B cell (primary cell): ENCODE results near the gene TCHHL1. TPM values are rescaled to one million over a fixed set of nuclear protein-coding genes. Genes with fewer than 3 reads are reported as not detected.

Experiments
- ATAC-seq: fragments of 200-7000 bp; cut with Tn5 transposase; one replicate; pipeline ENCODE4 v1.10.0; 2021; ENCODE audit warnings: low read depth, mild to moderate bottlenecking, moderate number of reproducible peaks, moderate library complexity
- CTCF ChIA-PET: fragments of 350-600 bp; sonication (Branson Sonifier 250); formaldehyde crosslinking; loops from one replicate; lab custom pipeline; 2021; ENCODE audit warnings: antibody characterized with exemption, inconsistent platforms; lab: Charles Lee
- POLR2A ChIA-PET: fragments of 350-600 bp; sonication (Branson Sonifier 250); formaldehyde crosslinking; loops from one replicate; lab custom pipeline; 2021; ENCODE audit warnings: antibody characterized with exemption; lab: Charles Lee
- DNase-seq: peaks from one replicate; pipeline ENCODE4 v3.0.0; 2013
- H2AFZ ChIP-seq: 2 replicates; pipeline ENCODE4 v1.6.1; 2012; ENCODE audit warnings: mild to moderate bottlenecking, low read depth, low read length; ENCODE audit not compliant: insufficient read depth, poor library complexity, severe bottlenecking
- H3K27ac ChIP-seq, 2 donors: 1 replicate in 1 of 2; 2 replicates in 1 of 2; pipeline ENCODE4 v1.5.1; 2012 to 2013; ENCODE audit warnings: low read length in 2 of 2, mild to moderate bottlenecking in 2 of 2, moderate library complexity in 1 of 2
- H3K27me3 ChIP-seq, 4 experiments: fragments of 200-600 bp in 1 of 4; sonication (generic) in 1 of 4; replicated peaks in 1 of 4; 1 replicate in 2 of 4; 2 replicates in 2 of 4; pipeline versions ENCODE4 v1.6.1 to v1.7.0; 2013 to 2016; ENCODE audit warnings: low read length in 3 of 4, mild to moderate bottlenecking in 2 of 4, mixed read lengths in 1 of 4, moderate library complexity in 1 of 4; ENCODE audit not compliant: insufficient read depth in 4 of 4, control insufficient read depth in 3 of 4; ENCODE audit errors: control extremely low read depth in 1 of 4
- H3K36me3 ChIP-seq, 2 experiments: replicated peaks in 1 of 2; 1 replicate in 1 of 2; 2 replicates in 1 of 2; pipeline versions ENCODE4 v1.6.1 to v1.7.1; 2013; ENCODE audit warnings: low read length in 1 of 2; ENCODE audit not compliant: insufficient read depth in 2 of 2, control insufficient read depth in 1 of 2; ENCODE audit errors: control extremely low read depth in 1 of 2, extremely low read depth in 1 of 2
- H3K4me1 ChIP-seq, 2 donors: fragments of 200-600 bp in 1 of 2; sonication (generic) in 1 of 2; 1 replicate in 1 of 2; 2 replicates in 1 of 2; pipeline versions ENCODE4 v1.5.1 to v1.6.1; 2013 to 2017; ENCODE audit warnings: low read length in 2 of 2; ENCODE audit not compliant: control insufficient read depth in 2 of 2, insufficient read depth in 2 of 2
- H3K4me2 ChIP-seq: replicated peaks from 2 replicates; pipeline ENCODE3; 2012; ENCODE audit warnings: mild to moderate bottlenecking, low read depth, low read length; ENCODE audit not compliant: poor library complexity, severe bottlenecking
- H3K4me3 ChIP-seq, 5 experiments: fragments of 200-600 bp in 1 of 5; sonication (generic) in 1 of 5; 1 replicate in 3 of 5; 2 replicates in 2 of 5; pipeline versions ENCODE4 v1.5.1 to v1.7.0; 2011 to 2016; ENCODE audit warnings: low read length in 4 of 5, mild to moderate bottlenecking in 4 of 5, low read depth in 2 of 5, control low read depth in 1 of 5, moderate library complexity in 1 of 5; ENCODE audit not compliant: insufficient read depth in 1 of 5; ENCODE audit errors: control extremely low read depth in 1 of 5, extremely low read depth in 1 of 5
- H3K79me2 ChIP-seq: fragments of 200-600 bp; sonication (generic); one replicate; pipeline ENCODE4 v1.6.0; 2016; ENCODE audit warnings: low read length; ENCODE audit not compliant: control insufficient read depth, insufficient read depth
- H3K9ac ChIP-seq: fragments of 200-600 bp; sonication (generic); 2 replicates; pipeline ENCODE4 v1.6.1; 2017; ENCODE audit warnings: mild to moderate bottlenecking, low read length, moderate library complexity
- H3K9me3 ChIP-seq, 3 donors: one replicate each; pipeline versions ENCODE4 v1.6.1 to v1.7.1; 2013; ENCODE audit warnings: low read length in 2 of 3; ENCODE audit not compliant: control insufficient read depth in 2 of 3, insufficient read depth in 1 of 3; ENCODE audit errors: control extremely low read depth in 1 of 3
- H4K20me1 ChIP-seq: 2 replicates; pipeline ENCODE4 v1.6.0; 2012; ENCODE audit warnings: mild to moderate bottlenecking, low read length; ENCODE audit not compliant: insufficient read depth, control insufficient read depth, poor library complexity, severe bottlenecking
- H3K27ac Mint-ChIP-seq: one replicate; pipeline ENCODE4 v1.8.0; 2021; ENCODE audit warnings: mixed read lengths
- H3K27me3 Mint-ChIP-seq: one replicate; pipeline ENCODE4 v1.8.0; 2021; ENCODE audit warnings: mixed read lengths
- H3K4me1 Mint-ChIP-seq: one replicate; pipeline ENCODE4 v1.8.0; 2021; ENCODE audit warnings: mixed read lengths
- H3K4me3 Mint-ChIP-seq: one replicate; pipeline ENCODE4 v1.8.0; 2021; ENCODE audit warnings: mixed read lengths
- H3K9me3 Mint-ChIP-seq: one replicate; pipeline ENCODE4 v1.8.0; 2022; ENCODE audit warnings: mixed read lengths; ENCODE audit not compliant: insufficient read depth
- CTCF ChIP-seq: fragments of 200-600 bp; IDR thresholded peaks from one replicate; pipeline ENCODE4 v1.8.0; 2022; ENCODE audit warnings: antibody characterized with exemption, mild to moderate bottlenecking
- EZH2 ChIP-seq: IDR thresholded peaks from 2 replicates; pipeline ENCODE4 v1.6.1; 2012; ENCODE audit warnings: borderline replicate concordance, low read depth, mild to moderate bottlenecking, moderate library complexity, low read length; ENCODE audit not compliant: insufficient read depth, poor library complexity, severe bottlenecking
- WGBS: methylation state at CpG from one replicate; pipeline ENCODE4 v1.1.5; 2013; ENCODE audit warnings: missing lambda C conversion rate; ENCODE audit not compliant: insufficient coverage; 5-methylcytosine and 5-hydroxymethylcytosine counted together
- intact Hi-C: fragments of 100-400 bp; cut with micrococcal nuclease; formaldehyde crosslinking; loops from one replicate; pipeline ENCODE4 v1.10.0; 2022
- polyA plus RNA-seq: library from polyadenylated mRNA; depleted of rRNA; stranded (reverse); fragments of >200 nt; gene quantifications from 2 replicates; pipeline ENCODE4 v1.2.3, GENCODE V29; 2012
- total RNA-seq, 2 donors: library from RNA; stranded (reverse); fragments of 120-200 nt in 1 of 2; gene quantifications; 1 replicate in 1 of 2; 2 replicates in 1 of 2; pipeline versions ENCODE4 v1.2.3 to v1.2.4, GENCODE V29; 2013 to 2022

TCHHL1 gene
- total and polyA plus RNA-seq, 2 donors (not counting 1 experiment from before 2014, with no cell fraction given) = not detected

- Histone ChIP-seq H3K4me1 (peaks cover 17 to 19% of the 10 kb centered on the region in 2 donors), H2AFZ (no peak overlapping the region), H3K27ac (no peak overlapping the region), H4K20me1 (no peaks in the 10 kb centered on the region), H3K79me2 (no peaks in the 10 kb centered on the region), H3K36me3 (no peaks in the 10 kb centered on the region), H3K9me3 (peaks cover 0 to 8% (median 0%) of the 10 kb centered on the region in 3 donors), H3K9ac (no peak overlapping the region), H3K4me2 (no peak overlapping the region), H3K4me3 (no peak overlapping the region), H3K27me3 (peaks cover 0 to 6% (median 2%) of the 10 kb centered on the region in 4 experiments)
- Mint-ChIP-seq H3K27me3 (no peaks in the 10 kb centered on the region), H3K27ac (no peak overlapping the region), H3K4me1 (peaks cover 14% of the 10 kb centered on the region), H3K9me3 (no peaks in the 10 kb centered on the region), H3K4me3 (no peak overlapping the region)
- ATAC-seq = no peak
- CTCF ChIA-PET = interaction anchor here (0.7 to 2.7 kb wide), 3 partner anchors 9 to 414 kb away, joined by 3 to 11 read pairs (median 3); no protein-coding TSS in a partner anchor
- intact Hi-C loops = no loop called here
- DNase-seq = no peak
- WGBS = 92% methylated on average over 2 of the region's 5 CpGs
- POLR2A ChIA-PET = no interaction called here
- TF ChIP-seq CTCF (no peak), EZH2 (no peak)
These were observed 45.0 kb downstream of the TCHHL1 start for GRCh38 chr1:152043870-152044269.

- intact Hi-C loops = no loop called here
- Histone ChIP-seq H4K20me1 (no peaks in the 10 kb centered on the region), H2AFZ (no peak overlapping the region), H3K9ac (no peak overlapping the region), H3K79me2 (no peaks in the 10 kb centered on the region), H3K27ac (no peak overlapping the region), H3K9me3 (peaks cover 0 to 2% (median 0%) of the 10 kb centered on the region in 3 donors), H3K4me3 (no peak overlapping the region), H3K4me2 (no peak overlapping the region), H3K36me3 (no peaks in the 10 kb centered on the region), H3K27me3 (peaks cover 0 to 6% (median 2%) of the 10 kb centered on the region in 4 experiments), H3K4me1 (peaks cover 10 to 14% of the 10 kb centered on the region in 2 donors)
- Mint-ChIP-seq H3K27ac (no peak overlapping the region), H3K9me3 (no peaks in the 10 kb centered on the region), H3K4me1 (peaks cover 13% of the 10 kb centered on the region), H3K27me3 (no peaks in the 10 kb centered on the region), H3K4me3 (no peak overlapping the region)
- 70% methylated on average over 1 of the region's 1 CpG for WGBS
- DNase-seq (no peak), ATAC-seq (no peak)
- POLR2A ChIA-PET = no interaction called here
- TF ChIP-seq EZH2 = no peak
- no peak for TF ChIP-seq CTCF
- CTCF ChIA-PET = interaction anchor here (3.8 kb wide), 1 partner anchor 11 kb away, joined by 25 read pairs; no protein-coding TSS in a partner anchor
These were observed 46.8 kb downstream of the TCHHL1 start for GRCh38 chr1:152042030-152042429.
